ENCODE results near the gene TEX13B.

The TEX13B gene

GRCh38 chrX:107935664-107936433 lies 46.3 kb downstream of the TEX13B start:
- peak; percentile 15 to 40 for DNase-seq

- peak in 1 of 2 experiments; percentile 14 for DNase-seq
These were observed 47.0 kb downstream of the TEX13B start for GRCh38 chrX:107935200-107935599.

- no peak for DNase-seq
These were observed 47.9 kb downstream of the TEX13B start for GRCh38 chrX:107934262-107934661.

All from NCI-H2081 (cell line).